HepG2 (cell line): ENCODE data around the gene BRINP1. TPM values are rescaled to one million over a fixed set of nuclear protein-coding genes. Genes with fewer than 3 reads are reported as not detected.

Experiments
- ATAC-seq: fragments of 200-7000 bp; cut with Tn5 transposase; 3 replicates; pipeline ENCODE4 v1.9.1; 2020; ENCODE audit warnings: mild to moderate bottlenecking, moderate library complexity
- BruUV-seq: library from RNA; stranded (reverse); fragments of 400-500 nt; replicated peaks from 2 replicates; lab custom pipeline; 2021; lab: Mats Ljungman, UMichigan
- CTCF ChIA-PET: fragments of 300-600 bp; formaldehyde crosslinking; extraction: SDS; loops from one replicate; lab custom pipeline; 2021; ENCODE audit warnings: low total read pairs, inconsistent platforms, low intra/inter-chr PET ratio; lab: Yijun Ruan, JAX
- POLR2A ChIA-PET: fragments of 350-600 bp; sonication (Branson Sonifier 250); formaldehyde crosslinking; loops from one replicate; lab custom pipeline; 2020; ENCODE audit warnings: antibody characterized with exemption, inconsistent platforms; lab: Yijun Ruan, JAX
- DNase-seq: peaks from one replicate; pipeline ENCODE4 v3.0.0-alpha.2; 2015; ENCODE audit warnings: low spot score
- FAIRE-seq: peaks from 3 replicates; lab custom pipeline; 2011; peaks lifted over from hg19 to GRCh38; lab: Jason Lieb, UNC
- H2AFZ ChIP-seq: one replicate; pipeline ENCODE4 v1.6.1; 2011; ENCODE audit warnings: low read length, inconsistent platforms
- H3K27ac ChIP-seq: fragments of 300-600 bp; 3 replicates; pipeline ENCODE4 v1.8.0; 2011; ENCODE audit warnings: mixed run types, mild to moderate bottlenecking, mixed read lengths, low read length, inconsistent platforms; ENCODE audit not compliant: insufficient read depth; ENCODE audit errors: extremely low read length
- H3K27me3 ChIP-seq, 2 experiments: fragments of 200-600 bp in 1 of 2; 2 replicates in 1 of 2; 3 replicates in 1 of 2; pipeline versions ENCODE4 v1.6.0 to v1.8.0; 2011; ENCODE audit warnings: low read length in 2 of 2, mild to moderate bottlenecking in 2 of 2, moderate library complexity in 2 of 2, inconsistent platforms in 1 of 2; ENCODE audit not compliant: insufficient read depth in 2 of 2, control insufficient read depth in 1 of 2
- H3K36me3 ChIP-seq, 2 experiments: fragments of 200-600 bp in 1 of 2; replicated peaks in 1 of 2; 2 replicates in 1 of 2; 3 replicates in 1 of 2; pipeline versions ENCODE4 v1.5.1 to v1.8.0; 2011; ENCODE audit warnings: low read length in 2 of 2, inconsistent platforms in 1 of 2; ENCODE audit not compliant: insufficient read depth in 2 of 2, control insufficient read depth in 1 of 2
- H3K4me1 ChIP-seq: 2 replicates; pipeline ENCODE4 v1.5.1; 2012; ENCODE audit warnings: low read length, inconsistent platforms; ENCODE audit not compliant: insufficient read depth
- H3K4me2 ChIP-seq: 2 replicates; pipeline ENCODE4 v1.6.0; 2011; ENCODE audit warnings: low read depth, low read length, inconsistent platforms
- H3K4me3 ChIP-seq, 3 experiments: fragments of 200-600 bp in 1 of 3; sonication (generic), shearing (Covaris generic) in 1 of 3; replicated peaks in 1 of 3; 2 replicates each; pipeline ENCODE4 v1.5.1; 2011 to 2016; ENCODE audit warnings: low read length in 3 of 3, inconsistent platforms in 2 of 3, low read depth in 2 of 3, mild to moderate bottlenecking in 2 of 3, control low read depth in 1 of 3, mixed read lengths in 1 of 3; ENCODE audit not compliant: insufficient read depth in 1 of 3
- H3K79me2 ChIP-seq: one replicate; pipeline ENCODE4 v1.6.1; 2011; ENCODE audit warnings: low read length, inconsistent platforms; ENCODE audit not compliant: insufficient read depth
- H3K9ac ChIP-seq: 2 replicates; pipeline ENCODE4 v1.6.0; 2011; ENCODE audit warnings: mild to moderate bottlenecking, low read depth, low read length, inconsistent platforms; ENCODE audit not compliant: insufficient read depth
- H3K9me3 ChIP-seq: 2 replicates; pipeline ENCODE4 v1.5.1; 2012; ENCODE audit warnings: mild to moderate bottlenecking, low read length
- H4K20me1 ChIP-seq: 2 replicates; pipeline ENCODE4 v1.6.0; 2011; ENCODE audit warnings: inconsistent platforms, mild to moderate bottlenecking, low read length, moderate library complexity; ENCODE audit not compliant: insufficient read depth
- AGO2 ChIP-seq: fragments of 200-400 bp; formaldehyde crosslinking; optimal IDR thresholded peaks from 2 replicates; pipeline ENCODE3; 2017; ENCODE audit warnings: mild to moderate bottlenecking, low read depth, low read length, moderate library complexity
- AKAP8 ChIP-seq: sonication (generic); formaldehyde crosslinking; IDR thresholded peaks from 2 replicates; pipeline ENCODE4 v1.5.1; 2020; ENCODE audit warnings: mild to moderate bottlenecking, missing genetic modification reagents
- CREB1 ChIP-seq, 2 experiments: fragments of 450-650 bp in 1 of 2; IDR thresholded peaks; 2 replicates each; pipeline ENCODE4 v1.6.1; 2016 to 2017; ENCODE audit warnings: control low read depth in 1 of 2, mild to moderate bottlenecking in 1 of 2, missing compliant biosample characterization in 1 of 2, missing genetic modification characterization in 1 of 2
- FOXC1 ChIP-seq: sonication (generic); formaldehyde crosslinking; IDR thresholded peaks from 2 replicates; pipeline ENCODE4 v1.8.0; 2022; ENCODE audit warnings: mild to moderate bottlenecking, missing genetic modification reagents, borderline replicate concordance
- HNRNPL ChIP-seq: fragments of 200-400 bp; formaldehyde crosslinking; IDR thresholded peaks from 2 replicates; pipeline ENCODE4 v1.6.1; 2017; ENCODE audit warnings: mild to moderate bottlenecking, low read depth, low read length
- JUNB ChIP-seq: sonication (generic); formaldehyde crosslinking; IDR thresholded peaks from 2 replicates; pipeline ENCODE4 v1.8.0; 2022; ENCODE audit warnings: missing genetic modification reagents, mild to moderate bottlenecking, borderline replicate concordance
- NFRKB ChIP-seq: fragments of 450-650 bp; IDR thresholded peaks from 2 replicates; pipeline ENCODE4 v1.6.1; 2017
- PAWR ChIP-seq: sonication (generic); formaldehyde crosslinking; IDR thresholded peaks from 2 replicates; pipeline ENCODE4 v1.4.0; 2020; ENCODE audit warnings: missing genetic modification reagents, mild to moderate bottlenecking, borderline replicate concordance
- PHB2 ChIP-seq: fragments of 450-650 bp; IDR thresholded peaks from 2 replicates; pipeline ENCODE4 v1.6.1; 2018; ENCODE audit not compliant: partially characterized antibody
- XRCC5 ChIP-seq: fragments of 200-400 bp; formaldehyde crosslinking; optimal IDR thresholded peaks from 2 replicates; pipeline ENCODE3; 2017; ENCODE audit warnings: mild to moderate bottlenecking, low read length
- ZNF598 ChIP-seq: sonication (generic); formaldehyde crosslinking; IDR thresholded peaks from 2 replicates; pipeline ENCODE4 v1.5.1; 2020; ENCODE audit warnings: mild to moderate bottlenecking, missing genetic modification reagents, borderline replicate concordance
- ZNF678 ChIP-seq: sonication (generic); formaldehyde crosslinking; IDR thresholded peaks from 2 replicates; pipeline ENCODE4 v1.4.0; 2020; ENCODE audit warnings: mild to moderate bottlenecking, missing genetic modification reagents
- ZNF781 ChIP-seq: sonication (generic); formaldehyde crosslinking; IDR thresholded peaks from 2 replicates; pipeline ENCODE4 v1.5.1; 2020; ENCODE audit warnings: borderline replicate concordance, mild to moderate bottlenecking, missing genetic modification reagents; ENCODE audit errors: not compliant biosample characterization
- WGBS: methylation state at CpG from one replicate; pipeline ENCODE4 v1.1.6; 2017; ENCODE audit warnings: low lambda C conversion rate; 5-methylcytosine and 5-hydroxymethylcytosine counted together
- in situ Hi-C: cut with HindIII; loops from 2 replicates; pipeline ENCODE4 v1.10.0; 2017; ENCODE audit warnings: low pct_unique_long_range_greater_than_20kb; ENCODE audit not compliant: extremely low pct_ligation_motif_present
- intact Hi-C: fragments of 100-400 bp; cut with micrococcal nuclease; formaldehyde crosslinking; loops from one replicate; pipeline ENCODE4 v1.10.0; 2022; ENCODE audit not compliant: unreplicated experiment
- polyA plus RNA-seq, 8 experiments: library from polyadenylated mRNA; depleted of rRNA in 3 of 8; stranded (reverse) in 7 of 8; unstranded in 1 of 8; fragments of >200 nt; fragmentation: Illumina TruSeq in 4 of 8; extraction: Trizol in 4 of 8; gene quantifications; 2 replicates each; pipeline versions ENCODE4 v1.2.1 to v1.2.3, GENCODE V29; 2011 to 2016; ENCODE audit warnings: low read depth in 4 of 8, missing spikeins in 1 of 8, mixed read lengths in 1 of 8; ENCODE audit not compliant: insufficient read depth in 1 of 8
- total RNA-seq, 5 experiments: library from RNA; depleted of rRNA; stranded (reverse); fragments of >200 nt; fragmentation: Illumina TruSeq; extraction: Trizol; gene quantifications; 2 replicates each; pipeline ENCODE4 v1.2.3, GENCODE V29; 2016; ENCODE audit warnings: low read depth in 1 of 5
- TF ChIP-seq, protein P1 (sequence below): sonication (generic); formaldehyde crosslinking; IDR thresholded peaks from 2 replicates; pipeline ENCODE4 v1.4.0; 2020; ENCODE audit warnings: missing genetic modification reagents
- TF ChIP-seq, protein P2 (sequence below): sonication (generic); formaldehyde crosslinking; IDR thresholded peaks from 2 replicates; pipeline ENCODE4 v1.8.0; 2022; ENCODE audit warnings: mild to moderate bottlenecking, missing genetic modification reagents
- TF ChIP-seq, protein P3 (sequence below): sonication (generic); formaldehyde crosslinking; IDR thresholded peaks from 2 replicates; pipeline ENCODE4 v1.9.0; 2021; ENCODE audit warnings: missing genetic modification reagents, borderline replicate concordance

The BRINP1 gene
- total and polyA plus RNA-seq, 2 of the 13 experiments (the other 11 are each of a cell fraction or from before 2014, with no cell fraction given) = not detected

DNA sequence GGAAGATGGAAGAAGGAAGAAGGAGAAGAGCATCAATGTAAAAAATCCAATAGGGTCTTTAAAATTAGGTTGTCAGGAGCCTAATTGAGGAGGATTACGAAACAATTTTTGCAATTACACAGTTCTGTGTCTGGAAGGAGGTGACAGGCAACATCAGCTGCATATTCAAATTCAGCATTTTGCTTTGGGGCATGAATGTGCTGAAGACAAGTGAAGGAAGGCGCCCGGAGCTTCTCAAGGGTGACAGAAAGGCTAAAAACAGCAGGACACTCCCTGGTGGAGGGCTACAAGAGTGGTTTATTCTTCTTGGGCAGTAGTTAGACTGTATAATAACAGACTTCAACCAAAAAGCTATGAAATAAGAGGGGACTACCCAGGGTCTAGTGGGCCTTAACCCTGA, 188.3 kb downstream of the BRINP1 start (continued):
- TF ChIP-seq FOXC1 (no peak), PAWR (CRISPR knock-in tag) (no peak), ZNF781 (no peak), JUNB (no peak), XRCC5 (no peak), NFRKB (no peak), ZNF598 (CRISPR knock-in tag) (no peak), ZNF678 (no peak), AKAP8 (CRISPR knock-in tag) (no peak), HNRNPL (no peak)
- TF ChIP-seq, protein P1, sequence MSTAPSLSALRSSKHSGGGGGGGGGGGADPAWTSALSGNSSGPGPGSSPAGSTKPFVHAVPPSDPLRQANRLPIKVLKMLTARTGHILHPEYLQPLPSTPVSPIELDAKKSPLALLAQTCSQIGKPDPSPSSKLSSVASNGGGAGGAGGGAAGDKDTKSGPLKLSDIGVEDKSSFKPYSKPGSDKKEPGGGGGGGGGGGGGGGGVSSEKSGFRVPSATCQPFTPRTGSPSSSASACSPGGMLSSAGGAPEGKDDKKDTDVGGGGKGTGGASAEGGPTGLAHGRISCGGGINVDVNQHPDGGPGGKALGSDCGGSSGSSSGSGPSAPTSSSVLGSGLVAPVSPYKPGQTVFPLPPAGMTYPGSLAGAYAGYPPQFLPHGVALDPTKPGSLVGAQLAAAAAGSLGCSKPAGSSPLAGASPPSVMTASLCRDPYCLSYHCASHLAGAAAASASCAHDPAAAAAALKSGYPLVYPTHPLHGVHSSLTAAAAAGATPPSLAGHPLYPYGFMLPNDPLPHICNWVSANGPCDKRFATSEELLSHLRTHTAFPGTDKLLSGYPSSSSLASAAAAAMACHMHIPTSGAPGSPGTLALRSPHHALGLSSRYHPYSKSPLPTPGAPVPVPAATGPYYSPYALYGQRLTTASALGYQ (CRISPR knock-in tag) = no peak
- TF ChIP-seq, protein P2, sequence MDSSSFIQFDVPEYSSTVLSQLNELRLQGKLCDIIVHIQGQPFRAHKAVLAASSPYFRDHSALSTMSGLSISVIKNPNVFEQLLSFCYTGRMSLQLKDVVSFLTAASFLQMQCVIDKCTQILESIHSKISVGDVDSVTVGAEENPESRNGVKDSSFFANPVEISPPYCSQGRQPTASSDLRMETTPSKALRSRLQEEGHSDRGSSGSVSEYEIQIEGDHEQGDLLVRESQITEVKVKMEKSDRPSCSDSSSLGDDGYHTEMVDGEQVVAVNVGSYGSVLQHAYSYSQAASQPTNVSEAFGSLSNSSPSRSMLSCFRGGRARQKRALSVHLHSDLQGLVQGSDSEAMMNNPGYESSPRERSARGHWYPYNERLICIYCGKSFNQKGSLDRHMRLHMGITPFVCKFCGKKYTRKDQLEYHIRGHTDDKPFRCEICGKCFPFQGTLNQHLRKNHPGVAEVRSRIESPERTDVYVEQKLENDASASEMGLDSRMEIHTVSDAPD (CRISPR knock-in tag) = no peak
- TF ChIP-seq, all 625 proteins: peak for 0

DNA sequence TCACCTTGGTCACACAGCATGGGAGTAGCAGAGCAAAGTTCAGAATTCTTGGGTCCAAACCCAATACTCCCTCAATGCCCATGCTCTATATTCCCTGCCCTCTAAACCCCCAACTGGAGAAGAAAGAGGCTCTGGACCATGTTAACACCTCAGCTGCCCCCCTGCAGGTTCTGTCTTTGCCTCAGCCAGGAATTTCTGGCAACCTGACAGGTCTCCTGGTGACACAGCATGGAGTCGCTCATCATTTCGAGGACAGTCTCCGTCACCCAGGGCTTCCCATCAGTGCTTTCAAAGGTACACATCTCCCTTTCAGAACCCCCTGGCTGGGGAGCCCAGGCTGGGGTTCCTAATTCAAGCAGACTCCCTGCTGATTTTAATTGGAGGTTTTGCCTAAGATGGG, 189.5 kb downstream of the BRINP1 start:
- Histone ChIP-seq H3K9ac (no peak overlapping the region), H3K27ac (no peak overlapping the region), H4K20me1 (no peaks in the 10 kb centered on the region), H3K9me3 (peaks cover 18% of the 10 kb centered on the region), H3K79me2 (no peaks in the 10 kb centered on the region), H3K27me3 (no peaks in the 10 kb centered on the region), H3K36me3 (no peaks in the 10 kb centered on the region)
- ChIA-PET POLR2A (no interaction called here), CTCF (no interaction called here)
- no TSS peak for BruUV-seq
- DNase-seq (no peak), ATAC-seq (no peak)
- TF ChIP-seq PHB2 (no peak), AGO2 (no peak), CREB1 (IDR thresholded peaks at IDR 0.05) (no peak), CREB1 (CRISPR knock-in tag; IDR thresholded peaks at IDR 0.05) (no peak)
- TF ChIP-seq, protein P3, sequence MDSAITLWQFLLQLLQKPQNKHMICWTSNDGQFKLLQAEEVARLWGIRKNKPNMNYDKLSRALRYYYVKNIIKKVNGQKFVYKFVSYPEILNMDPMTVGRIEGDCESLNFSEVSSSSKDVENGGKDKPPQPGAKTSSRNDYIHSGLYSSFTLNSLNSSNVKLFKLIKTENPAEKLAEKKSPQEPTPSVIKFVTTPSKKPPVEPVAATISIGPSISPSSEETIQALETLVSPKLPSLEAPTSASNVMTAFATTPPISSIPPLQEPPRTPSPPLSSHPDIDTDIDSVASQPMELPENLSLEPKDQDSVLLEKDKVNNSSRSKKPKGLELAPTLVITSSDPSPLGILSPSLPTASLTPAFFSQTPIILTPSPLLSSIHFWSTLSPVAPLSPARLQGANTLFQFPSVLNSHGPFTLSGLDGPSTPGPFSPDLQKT (CRISPR knock-in tag) = no peak
- TF ChIP-seq, all 625 proteins: peak for 0
- in situ Hi-C loops = no loop called here
- Histone ChIP-seq H2AFZ (no peak overlapping the region), H3K4me1 (no peaks in the 10 kb centered on the region), H3K4me2 (no peak overlapping the region), H3K4me3 (no peak overlapping the region)
- no peak for FAIRE-seq
- intact Hi-C loops = no loop called here
- whole genome bisulfite sequencing = 0% methylated on average over 3 of the region's 3 CpGs
